Small intestine (tissue), 7 donors: ENCODE results near the gene LAMP1. TPM values are rescaled to one million over a fixed set of nuclear protein-coding genes. Genes with fewer than 3 reads are reported as not detected.
"Not testable (repeated sequence)": the region's sequence is repeated elsewhere in the genome, so short reads cannot be mapped to it uniquely, and the experiment has no call there.

Source experiments
- DNase-seq, 2 donors: peaks; one replicate each; pipeline versions ENCODE4 v3.0.0 to v3.0.0-alpha.2; 2013
- FAIRE-seq: peaks from 2 replicates; lab custom pipeline; 2012; peaks lifted over from hg19 to GRCh38; lab: Jason Lieb, UNC
- H3K27ac ChIP-seq, 3 donors: one replicate each; pipeline ENCODE4 v1.5.1; 2013; ENCODE audit warnings: low read length in 2 of 3, mild to moderate bottlenecking in 2 of 3, control low read depth in 1 of 3, inconsistent platforms in 1 of 3, low read depth in 1 of 3, moderate library complexity in 1 of 3
- H3K27me3 ChIP-seq, 3 donors: one replicate each; pipeline ENCODE4 v1.6.1; 2013; ENCODE audit warnings: low read length in 3 of 3, inconsistent platforms in 1 of 3; ENCODE audit not compliant: control insufficient read depth in 3 of 3, insufficient read depth in 3 of 3
- H3K36me3 ChIP-seq, 3 donors: one replicate each; pipeline ENCODE4 v1.6.1; 2013; ENCODE audit warnings: low read length in 3 of 3, inconsistent platforms in 1 of 3, low read depth in 1 of 3, mild to moderate bottlenecking in 1 of 3, moderate library complexity in 1 of 3; ENCODE audit not compliant: control insufficient read depth in 3 of 3, insufficient read depth in 2 of 3
- H3K4me1 ChIP-seq, 3 donors: one replicate each; pipeline ENCODE4 v1.6.1; 2013; ENCODE audit warnings: low read length in 2 of 3, inconsistent platforms in 1 of 3, low read depth in 1 of 3, mild to moderate bottlenecking in 1 of 3, moderate library complexity in 1 of 3; ENCODE audit not compliant: control insufficient read depth in 3 of 3, insufficient read depth in 2 of 3
- H3K4me3 ChIP-seq, 3 donors: one replicate each; pipeline ENCODE4 v1.5.1; 2013; ENCODE audit warnings: low read length in 3 of 3, control low read depth in 1 of 3, inconsistent platforms in 1 of 3, low read depth in 1 of 3, mild to moderate bottlenecking in 1 of 3, moderate library complexity in 1 of 3
- H3K9me3 ChIP-seq, 2 donors: one replicate each; pipeline ENCODE4 v1.6.1; 2013; ENCODE audit warnings: low read depth in 1 of 2, low read length in 1 of 2; ENCODE audit not compliant: control insufficient read depth in 2 of 2, insufficient read depth in 1 of 2
- WGBS, 3 donors: extraction: QIAGEN DNeasy Blood & Tissue Kit; methylation state at CpG; one replicate each; pipeline ENCODE4 v1.1.7; 2013; 5-methylcytosine and 5-hydroxymethylcytosine counted together
- polyA plus RNA-seq, 4 donors: library from polyadenylated mRNA; stranded (reverse) in 3 of 4; unstranded in 1 of 4; fragments of 200-250 nt in 3 of 4; fragments of 120-200 nt in 1 of 4; gene quantifications; one replicate each; pipeline versions ENCODE4 v1.2.1 to v1.2.3, GENCODE V29; 2013
- donor health status: healthy with polysubstance abuse.
- donor health status: control.
- donor health status: control.
- donor health status: Bipolar disorder and iron deficiency.
- donor health status: healthy.

LAMP1 gene
- polyA plus RNA-seq, 4 donors = 34.0 to 251 (median 79.5) TPM

- H3K27ac ChIP-seq = no peak overlapping the region
- no peak for FAIRE-seq
- no peaks in the 10 kb centered on the region for H3K4me1 ChIP-seq
- no peaks in the 10 kb centered on the region for H3K9me3 ChIP-seq
- no peak for DNase-seq
- no peaks in the 10 kb centered on the region for H3K27me3 ChIP-seq
- WGBS, 3 donors = 81 to 89% (median 85%) methylated on average over 8 to 13 of the region's 13 CpGs
- H3K4me3 ChIP-seq = no peak overlapping the region
- H3K36me3 ChIP-seq = no peaks in the 10 kb centered on the region
Measured at GRCh38 chr13:113371061-113371460, 74.0 kb downstream of the LAMP1 start.

GRCh38 chr13:113371701-113372100 lies 74.7 kb downstream of the LAMP1 start:
- not testable (repeated sequence) for H3K27ac ChIP-seq, H3K9me3 ChIP-seq, H3K27me3 ChIP-seq, H3K36me3 ChIP-seq, H3K4me3 ChIP-seq, FAIRE-seq, DNase-seq, H3K4me1 ChIP-seq
- WGBS, 3 donors = 64 to 87% (median 84%) methylated on average over 3 of the region's 3 CpGs

Other genes with a start within 250 kb of the LAMP1 start
- 10 to 100 TPM in 1 of 4 donors, under 1 TPM in 1, not detected in 2; 0.24 to 45.3 TPM for gene F7, start 191.4 kb upstream of the LAMP1 start, polyA plus RNA-seq
- gene F10, start 174.4 kb upstream of the LAMP1 start, polyA plus RNA-seq = 100 to 1,000 TPM in 1 of 4 donors, 10 to 100 TPM in 1, 1 to 10 TPM in 2; 7.7 to 148 (median 12.3) TPM
- under 1 TPM in 1 of 4 donors, not detected in 3; 0.84 TPM for gene PROZ, start 138.6 kb upstream of the LAMP1 start, polyA plus RNA-seq
- 10 to 100 TPM; 21.6 to 51.3 (median 30.0) TPM for gene PCID2, start 88.6 kb upstream of the LAMP1 start, polyA plus RNA-seq
- gene CUL4A, start 87.6 kb upstream of the LAMP1 start, polyA plus RNA-seq = 10 to 100 TPM; 30.2 to 80.1 (median 32.5) TPM
- 10 to 100 TPM; 37.7 to 88.8 (median 79.4) TPM for gene GRTP1, start 66.9 kb downstream of the LAMP1 start, polyA plus RNA-seq
- gene ADPRHL1, start 156.2 kb downstream of the LAMP1 start, polyA plus RNA-seq = 1 to 10 TPM; 3.0 to 7.2 (median 4.6) TPM
- 10 to 100 TPM in 3 of 4 donors, 1 to 10 TPM in 1; 7.3 to 19.2 (median 15.7) TPM for gene DCUN1D2, start 193.5 kb downstream of the LAMP1 start, polyA plus RNA-seq